AG09319 (cell line): ENCODE measurements around the gene KSR1.
"Not testable (repeated sequence)": the region's sequence is repeated elsewhere in the genome, so short reads cannot be mapped to it uniquely, and the experiment has no call there.

Source experiments
- DNase-seq: peaks from one replicate; pipeline ENCODE4 v3.0.0-alpha.2; 2010; ENCODE audit warnings: low read depth; ENCODE audit errors: extremely low read depth
- CTCF ChIP-seq: IDR thresholded peaks from 2 replicates; pipeline ENCODE4 v1.5.1; 2011; ENCODE audit warnings: low read depth, mild to moderate bottlenecking, inconsistent platforms, low read length, moderate library complexity

Gene KSR1

GRCh38 chr17:27422601-27423000, 33.6 kb upstream of the KSR1 start:
- no peak for TF ChIP-seq CTCF
- DNase-seq = no peak

GRCh38 chr17:27423651-27424050, 32.6 kb upstream of the KSR1 start:
- no peak for DNase-seq
- TF ChIP-seq CTCF = no peak

GRCh38 chr17:27424516-27424915, 31.7 kb upstream of the KSR1 start:
- no peak for TF ChIP-seq CTCF
- no peak for DNase-seq

GRCh38 chr17:27424941-27425340, 31.3 kb upstream of the KSR1 start:
- TF ChIP-seq CTCF = no peak
- DNase-seq = no peak

GRCh38 chr17:27425571-27425970, 30.7 kb upstream of the KSR1 start:
- DNase-seq = not testable (repeated sequence)

- no peak for DNase-seq
- no peak for TF ChIP-seq CTCF
Measured at GRCh38 chr17:27425991-27426390, 30.3 kb upstream of the KSR1 start.

- not testable (repeated sequence) for DNase-seq
Measured at GRCh38 chr17:27426471-27426870, 29.8 kb upstream of the KSR1 start.

- DNase-seq = not testable (repeated sequence)
Measured at GRCh38 chr17:27427166-27427862, 28.9 kb upstream of the KSR1 start.

GRCh38 chr17:27428781-27429505, 27.3 kb upstream of the KSR1 start:
- no peak for TF ChIP-seq CTCF
- DNase-seq = no peak
